ENCODE data around the gene ZNF618. TPM values are rescaled to one million over a fixed set of nuclear protein-coding genes. Genes with fewer than 3 reads are reported as not detected.

ZNF618 gene
- total RNA-seq, 1 donor from 2014 or later: 3.9 TPM

- no peak for TF ChIP-seq CTCF (conservative IDR thresholded peaks at IDR 0.05; ENCODE audit: low read depth, low read length)
- DNase-seq (ENCODE audit: low read depth): no peak
- no peak overlapping the region for H3K4me3 ChIP-seq (ENCODE audit: low read depth, low read length)
These were observed 12.9 kb downstream of the ZNF618 start for GRCh38 chr9:113888976-113889375.

- no peak for DNase-seq (ENCODE audit: low read depth)
- no peak for TF ChIP-seq CTCF (conservative IDR thresholded peaks at IDR 0.05; ENCODE audit: low read depth, low read length)
These were observed 14.6 kb downstream of the ZNF618 start for GRCh38 chr9:113890704-113891103.

GRCh38 chr9:113892861-113893491 lies 16.9 kb downstream of the ZNF618 start:
- H3K4me3 ChIP-seq (ENCODE audit: low read depth, low read length): no peak overlapping the region
- no peak for TF ChIP-seq CTCF (conservative IDR thresholded peaks at IDR 0.05; ENCODE audit: low read depth, low read length)
- DNase-seq (ENCODE audit: low read depth): no peak

More at GRCh38 chr9:113890704-113891103, 14.6 kb downstream of the ZNF618 start:
- H3K4me3 ChIP-seq (ENCODE audit: low read depth, low read length): no peak overlapping the region

GRCh38 chr9:113894166-113894565 lies 18.1 kb downstream of the ZNF618 start:
- no peak overlapping the region for H3K4me3 ChIP-seq (ENCODE audit: low read depth, low read length)
- TF ChIP-seq CTCF (conservative IDR thresholded peaks at IDR 0.05; ENCODE audit: low read depth, low read length): no peak
- no peak for DNase-seq (ENCODE audit: low read depth)

- no peak for DNase-seq (ENCODE audit: low read depth)
- no peak overlapping the region for H3K4me3 ChIP-seq (ENCODE audit: low read depth, low read length)
- no peak for TF ChIP-seq CTCF (conservative IDR thresholded peaks at IDR 0.05; ENCODE audit: low read depth, low read length)
These were observed 19.4 kb downstream of the ZNF618 start for GRCh38 chr9:113895526-113895925.

GRCh38 chr9:113896713-113897112 lies 20.6 kb downstream of the ZNF618 start:
- no peak overlapping the region for H3K4me3 ChIP-seq (ENCODE audit: low read depth, low read length)
- DNase-seq (ENCODE audit: low read depth): no peak
- TF ChIP-seq CTCF (conservative IDR thresholded peaks at IDR 0.05; ENCODE audit: low read depth, low read length): no peak

- no peak for TF ChIP-seq CTCF (conservative IDR thresholded peaks at IDR 0.05; ENCODE audit: low read depth, low read length)
- no peak overlapping the region for H3K4me3 ChIP-seq (ENCODE audit: low read depth, low read length)
- DNase-seq (ENCODE audit: low read depth): no peak
These were observed 22.0 kb downstream of the ZNF618 start for GRCh38 chr9:113898151-113898550.

Measured in epithelial cell of proximal tubule (primary cell).